Stomach (tissue), 4 donors: Measurements from ENCODE around the gene GSTM2.

Experiments
- EP300 ChIP-seq: sonication (generic); formaldehyde crosslinking; IDR thresholded peaks from one replicate; pipeline ENCODE4 v1.6.1; 2017; ENCODE audit warnings: antibody characterized with exemption
- POLR2A ChIP-seq, 4 donors: fragments of 450-650 bp; IDR thresholded peaks; one replicate each; pipeline ENCODE4 v1.6.1; 2016; ENCODE audit warnings: antibody characterized with exemption in 4 of 4, control low read depth in 2 of 4, mild to moderate bottlenecking in 1 of 4, moderate library complexity in 1 of 4
- POLR2AphosphoS5 ChIP-seq, 3 donors: sonication (generic); formaldehyde crosslinking; IDR thresholded peaks; one replicate each; pipeline ENCODE4 v1.6.1; 2016; ENCODE audit warnings: antibody characterized with exemption in 3 of 3
- TF ChIP-seq, protein P1 (sequence below), 7 experiments: fragments of 450-650 bp in 4 of 7; fragments of 200-600 bp in 3 of 7; sonication (generic) in 3 of 7; IDR thresholded peaks; one replicate each; pipeline ENCODE4 v1.5.1; 2016 to 2019; ENCODE audit warnings: antibody characterized with exemption in 7 of 7, control low read depth in 2 of 7, mild to moderate bottlenecking in 1 of 7

GRCh38 chr1:109618661-109619575 is 48.9 kb upstream of the GSTM2 start:
- TF ChIP-seq, protein P1, sequence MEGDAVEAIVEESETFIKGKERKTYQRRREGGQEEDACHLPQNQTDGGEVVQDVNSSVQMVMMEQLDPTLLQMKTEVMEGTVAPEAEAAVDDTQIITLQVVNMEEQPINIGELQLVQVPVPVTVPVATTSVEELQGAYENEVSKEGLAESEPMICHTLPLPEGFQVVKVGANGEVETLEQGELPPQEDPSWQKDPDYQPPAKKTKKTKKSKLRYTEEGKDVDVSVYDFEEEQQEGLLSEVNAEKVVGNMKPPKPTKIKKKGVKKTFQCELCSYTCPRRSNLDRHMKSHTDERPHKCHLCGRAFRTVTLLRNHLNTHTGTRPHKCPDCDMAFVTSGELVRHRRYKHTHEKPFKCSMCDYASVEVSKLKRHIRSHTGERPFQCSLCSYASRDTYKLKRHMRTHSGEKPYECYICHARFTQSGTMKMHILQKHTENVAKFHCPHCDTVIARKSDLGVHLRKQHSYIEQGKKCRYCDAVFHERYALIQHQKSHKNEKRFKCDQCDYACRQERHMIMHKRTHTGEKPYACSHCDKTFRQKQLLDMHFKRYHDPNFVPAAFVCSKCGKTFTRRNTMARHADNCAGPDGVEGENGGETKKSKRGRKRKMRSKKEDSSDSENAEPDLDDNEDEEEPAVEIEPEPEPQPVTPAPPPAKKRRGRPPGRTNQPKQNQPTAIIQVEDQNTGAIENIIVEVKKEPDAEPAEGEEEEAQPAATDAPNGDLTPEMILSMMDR (IDR thresholded peaks at IDR 0.05), result no peak
- no peak for TF ChIP-seq POLR2A (IDR thresholded peaks at IDR 0.05)
- TF ChIP-seq EP300, result no peak
- no peak for TF ChIP-seq POLR2AphosphoS5 (IDR thresholded peaks at IDR 0.05)
